HL-60 (cell line): ENCODE measurements around the gene MMP25.
A peak's percentile ranks its signal among the peaks of the same experiment; 100 is the strongest.

Experiments used
- DNase-seq, 2 experiments: peaks; one replicate each; pipeline ENCODE4 v3.0.0-alpha.2; 2010 to 2020; ENCODE audit warnings: low read depth in 1 of 2, low spot score in 1 of 2
- H3K27ac ChIP-seq: fragments of 250-450 bp; sonication (Bioruptor Pico); replicated peaks from 2 replicates; pipeline ENCODE4 v1.5.1; 2020; ENCODE audit warnings: mild to moderate bottlenecking, moderate library complexity
- H3K27me3 ChIP-seq: fragments of 250-450 bp; sonication (Bioruptor Pico); 2 replicates; pipeline ENCODE4 v1.5.1; 2021; ENCODE audit warnings: mild to moderate bottlenecking, moderate library complexity; ENCODE audit not compliant: insufficient read depth, poor library complexity, severe bottlenecking
- H3K4me3 ChIP-seq: replicated peaks from 2 replicates; pipeline ENCODE4 v1.5.1; 2011; ENCODE audit warnings: mild to moderate bottlenecking, control low read depth, low read length; ENCODE audit not compliant: insufficient read depth
- CTCF ChIP-seq: IDR thresholded peaks from one replicate; pipeline ENCODE4 v1.5.1; 2011; ENCODE audit warnings: low read length, control low read depth, inconsistent platforms; ENCODE audit not compliant: insufficient read depth
- GABPA ChIP-seq: IDR thresholded peaks from 2 replicates; pipeline ENCODE4 v1.6.1; 2012; ENCODE audit warnings: low read depth
- POLR2AphosphoS5 ChIP-seq: IDR thresholded peaks from 2 replicates; pipeline ENCODE4 v1.6.1; 2012; ENCODE audit warnings: low read depth
- REST ChIP-seq: IDR thresholded peaks from 2 replicates; pipeline ENCODE4 v1.6.1; 2012; ENCODE audit warnings: low read depth; ENCODE audit not compliant: insufficient replicate concordance
- SPI1 ChIP-seq: IDR thresholded peaks from 2 replicates; pipeline ENCODE4 v1.6.1; 2012; ENCODE audit warnings: low read depth, mild to moderate bottlenecking, borderline replicate concordance

Gene MMP25

DNA sequence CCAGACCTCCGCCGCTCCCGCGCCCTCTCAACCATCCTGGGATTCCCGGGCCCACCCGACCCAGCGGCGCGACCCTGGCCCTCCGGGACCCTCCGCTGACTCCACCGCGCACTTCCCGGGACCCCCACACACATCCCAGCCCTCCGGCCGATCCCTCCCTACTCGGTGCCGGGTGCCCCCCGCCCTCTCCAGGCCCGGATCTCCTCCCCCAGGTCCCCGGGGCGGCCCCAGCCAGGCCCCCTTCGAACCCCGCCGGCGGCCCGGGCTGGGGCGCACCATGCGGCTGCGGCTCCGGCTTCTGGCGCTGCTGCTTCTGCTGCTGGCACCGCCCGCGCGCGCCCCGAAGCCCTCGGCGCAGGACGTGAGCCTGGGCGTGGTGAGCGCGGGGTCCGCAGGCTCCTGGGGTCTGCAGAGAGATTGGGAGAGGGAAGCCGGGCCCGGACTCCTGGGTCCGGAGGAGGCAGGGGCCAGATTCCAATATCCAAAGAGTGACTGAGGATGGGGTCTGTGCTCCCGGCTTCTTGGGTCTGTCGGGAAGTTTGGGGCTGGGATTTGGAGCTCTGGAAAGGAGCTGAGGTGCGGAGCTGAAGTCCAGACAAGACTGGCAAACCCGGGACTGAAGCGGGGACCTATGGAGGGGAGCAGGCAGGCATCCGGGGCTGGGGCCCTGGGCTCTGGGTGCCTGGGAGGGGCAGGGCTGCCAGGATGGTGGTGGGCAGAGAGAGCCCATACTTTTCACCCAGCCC, 453 bp downstream of the MMP25 start:
- no peak for DNase-seq
- no peak for TF ChIP-seq POLR2AphosphoS5
- TF ChIP-seq CTCF: no peak
- TF ChIP-seq SPI1: no peak
- no peak for TF ChIP-seq REST
- no peak for TF ChIP-seq GABPA
- H3K27me3 ChIP-seq: peaks cover 5% of the 10 kb centered on the region

DNA sequence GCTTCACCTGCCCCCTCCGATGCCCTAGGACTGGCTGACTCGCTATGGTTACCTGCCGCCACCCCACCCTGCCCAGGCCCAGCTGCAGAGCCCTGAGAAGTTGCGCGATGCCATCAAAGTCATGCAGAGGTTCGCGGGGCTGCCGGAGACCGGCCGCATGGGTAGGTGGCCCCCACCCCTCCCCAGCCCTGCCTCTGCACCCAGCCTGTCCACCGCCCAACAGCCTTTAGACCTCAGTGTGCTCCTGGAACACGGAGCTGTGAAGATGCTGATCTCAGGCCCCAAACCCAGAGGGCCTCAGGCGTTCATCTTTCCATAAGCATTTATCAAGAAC, 993 bp downstream of the MMP25 start:
- no peak overlapping the region for H3K4me3 ChIP-seq
- no peak overlapping the region for H3K27ac ChIP-seq
- no peak for DNase-seq
- peaks cover 5% of the 10 kb centered on the region for H3K27me3 ChIP-seq
- TF ChIP-seq GABPA (no peak), SPI1 (no peak), POLR2AphosphoS5 (no peak), REST (no peak), CTCF (no peak)

More for the DNA sequence above, 453 bp downstream of the MMP25 start:
- H3K27ac ChIP-seq: peak overlapping the region; percentile 38; the same call in 1 of the 2 replicates
- H3K4me3 ChIP-seq: peak overlapping the region; percentile 55

- Histone ChIP-seq H3K27me3 (peaks cover 5% of the 10 kb centered on the region), H3K27ac (peak overlapping the region; percentile 78), H3K4me3 (no peak overlapping the region)
- no peak for DNase-seq
- TF ChIP-seq POLR2AphosphoS5 (no peak), GABPA (no peak), SPI1 (no peak), REST (no peak), CTCF (no peak)
Observed at GRCh38 chr16:3049921-3050481, 3.6 kb downstream of the MMP25 start.
